HG03469 (cell line): ENCODE data around the gene BBS5.
"Not testable (repeated sequence)": the region's sequence is repeated elsewhere in the genome, so short reads cannot be mapped to it uniquely, and the experiment has no call there.

Source experiments
- ATAC-seq: cut with Tn5 transposase; IDR thresholded peaks from one replicate; pipeline ENCODE4 v1.9.1; 2021; ENCODE audit warnings: mild to moderate bottlenecking, moderate library complexity, moderate number of reproducible peaks; ENCODE audit not compliant: unreplicated experiment

Gene BBS5

DNA sequence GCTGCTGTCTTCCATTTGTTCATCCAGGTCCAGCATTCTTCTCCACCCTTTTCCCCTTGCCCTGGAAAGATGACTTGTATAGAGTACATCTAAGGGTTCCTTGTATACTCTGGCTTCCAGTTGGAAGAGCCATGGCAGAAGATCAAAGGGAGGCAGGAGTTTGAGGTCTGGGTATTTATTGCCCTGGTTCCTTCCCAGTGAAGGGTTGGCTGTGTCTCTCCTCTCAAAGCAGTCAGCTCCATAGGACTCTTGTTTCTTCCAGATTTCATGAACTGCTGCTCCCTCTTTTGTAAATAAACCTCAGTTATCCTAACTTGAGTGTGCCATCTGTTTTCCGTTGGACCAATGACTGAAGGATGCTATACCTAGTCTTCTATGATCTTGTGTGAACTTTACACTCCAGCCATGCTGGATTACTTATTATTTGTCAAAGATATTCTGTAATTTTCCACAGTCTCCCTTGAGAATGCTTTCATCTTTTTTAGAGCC, 6.4 kb downstream of the BBS5 start:
- ATAC-seq = no peak

GRCh38 chr2:169486487-169486886, 7.2 kb downstream of the BBS5 start:
- ATAC-seq = no peak

- ATAC-seq = no peak
Measured at GRCh38 chr2:169490834-169491233, 11.5 kb downstream of the BBS5 start.

DNA sequence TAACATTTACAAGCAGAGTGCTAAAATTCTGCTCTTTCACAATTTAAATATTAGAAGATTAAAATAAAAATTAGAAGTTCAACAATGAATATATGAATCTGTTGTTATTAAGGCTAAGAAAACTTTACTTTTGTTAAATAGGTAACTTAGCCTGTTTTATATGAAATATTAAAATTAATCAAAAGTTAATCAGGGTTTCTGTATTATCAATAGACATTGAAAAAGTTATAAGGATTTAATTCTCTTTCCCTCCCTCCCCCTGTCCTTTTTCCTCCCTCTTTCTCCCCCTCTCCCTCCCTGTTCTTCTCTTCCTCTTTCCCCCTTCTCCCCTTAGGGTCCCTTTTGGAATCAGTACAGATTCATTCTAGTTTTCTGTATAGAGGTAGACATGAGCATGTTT, 12.1 kb downstream of the BBS5 start:
- no peak for ATAC-seq

DNA sequence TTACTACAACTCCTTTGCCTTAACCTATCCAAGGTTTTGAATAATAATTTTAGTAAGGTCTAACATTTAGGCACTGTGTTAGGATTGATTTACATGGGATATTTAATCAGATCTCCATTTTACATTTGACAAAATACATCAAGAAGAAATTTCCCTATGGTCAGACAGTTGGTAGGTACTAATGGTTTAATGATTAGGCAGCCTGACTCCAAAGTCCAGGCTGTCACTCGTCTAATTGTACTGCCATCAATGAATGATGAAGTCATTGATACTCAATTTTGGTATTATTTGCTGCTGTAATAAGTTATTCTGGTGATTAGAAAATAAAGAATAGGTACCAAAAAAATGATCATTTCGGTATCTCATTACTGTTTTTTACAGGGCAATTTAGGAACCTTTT, 14.1 kb downstream of the BBS5 start:
- ATAC-seq = no peak

GRCh38 chr2:169495310-169495928, 16.1 kb downstream of the BBS5 start:
- ATAC-seq = no peak

DNA sequence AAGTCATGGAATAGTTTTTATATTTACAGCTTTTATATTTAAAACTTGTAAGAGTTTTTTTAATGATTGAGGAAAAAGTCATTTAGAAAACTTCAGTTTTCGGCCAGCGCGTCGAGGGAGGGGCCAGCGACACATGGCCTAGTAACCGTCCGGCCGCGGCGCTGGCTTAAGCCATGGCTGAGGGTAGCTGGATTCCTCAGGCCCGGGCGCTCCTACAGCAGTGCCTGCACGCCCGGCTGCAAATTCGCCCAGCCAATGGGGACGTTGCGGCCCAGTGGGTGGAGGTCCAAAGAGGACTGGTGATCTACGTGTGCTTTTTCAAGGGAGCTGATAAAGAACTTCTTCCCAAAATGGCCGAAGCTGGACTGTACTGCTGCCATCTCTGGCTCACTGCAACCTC, 25.4 kb downstream of the BBS5 start:
- no peak for ATAC-seq

- ATAC-seq = no peak
Measured at GRCh38 chr2:169507698-169508097, 28.4 kb downstream of the BBS5 start.

DNA sequence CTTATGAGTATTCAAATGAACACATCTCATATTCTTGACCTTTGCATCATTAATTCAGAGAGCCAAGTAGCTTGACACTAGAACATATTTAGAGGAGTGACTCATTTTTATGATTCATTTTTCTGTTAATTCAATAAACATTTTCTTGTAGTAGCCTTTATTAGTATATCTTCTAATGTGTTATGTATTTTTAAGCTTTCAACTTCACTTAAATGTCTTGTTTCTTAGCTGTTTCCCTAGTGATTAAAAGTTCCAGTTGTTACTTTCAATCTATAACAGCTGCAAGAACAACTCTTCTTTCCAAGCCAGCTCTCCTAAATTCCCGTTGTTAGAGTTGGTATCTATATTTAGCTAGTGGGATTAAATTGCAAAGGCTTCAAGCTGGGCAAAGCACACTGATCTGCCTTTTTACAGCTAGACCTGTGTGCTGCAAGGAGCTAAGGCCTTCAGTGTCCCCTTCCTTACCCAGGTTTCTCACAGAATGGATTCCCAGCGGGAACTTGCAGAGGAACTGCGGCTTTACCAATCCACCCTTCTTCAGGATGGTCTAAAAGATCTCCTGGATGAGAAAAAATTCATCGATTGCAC, 30.1 kb downstream of the BBS5 start, which contains the start of gene KLHL41:
Gene KLHL41, plus strand, starts transcription at position 405 of the 588 bp plus-strand sequence. Its CDS starts 77 bp downstream, at position 482.
- no peak for ATAC-seq

DNA sequence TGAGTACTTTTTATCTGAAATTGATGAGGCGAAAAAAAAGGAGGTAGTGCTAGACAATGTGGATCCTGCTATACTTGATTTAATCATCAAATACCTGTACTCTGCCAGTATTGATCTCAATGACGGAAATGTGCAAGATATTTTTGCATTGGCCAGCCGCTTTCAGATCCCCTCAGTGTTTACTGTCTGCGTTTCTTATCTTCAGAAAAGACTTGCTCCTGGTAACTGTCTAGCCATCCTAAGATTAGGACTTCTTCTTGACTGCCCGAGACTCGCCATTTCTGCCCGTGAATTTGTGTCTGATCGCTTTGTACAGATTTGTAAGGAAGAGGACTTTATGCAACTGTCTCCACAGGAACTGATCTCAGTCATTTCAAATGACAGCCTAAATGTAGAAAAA, 30.7 kb downstream of the BBS5 start:
- ATAC-seq = no peak

- no peak for ATAC-seq
Measured at GRCh38 chr2:169510496-169510895, 31.2 kb downstream of the BBS5 start.

- no peak for ATAC-seq
Measured at GRCh38 chr2:169511818-169512217, 32.5 kb downstream of the BBS5 start.

GRCh38 chr2:169512525-169512924, 33.2 kb downstream of the BBS5 start:
- no peak for ATAC-seq

- no peak for ATAC-seq
Measured at GRCh38 chr2:169513094-169513493, 33.8 kb downstream of the BBS5 start.

- no peak for ATAC-seq
Measured at GRCh38 chr2:169513926-169514325, 34.6 kb downstream of the BBS5 start.

DNA sequence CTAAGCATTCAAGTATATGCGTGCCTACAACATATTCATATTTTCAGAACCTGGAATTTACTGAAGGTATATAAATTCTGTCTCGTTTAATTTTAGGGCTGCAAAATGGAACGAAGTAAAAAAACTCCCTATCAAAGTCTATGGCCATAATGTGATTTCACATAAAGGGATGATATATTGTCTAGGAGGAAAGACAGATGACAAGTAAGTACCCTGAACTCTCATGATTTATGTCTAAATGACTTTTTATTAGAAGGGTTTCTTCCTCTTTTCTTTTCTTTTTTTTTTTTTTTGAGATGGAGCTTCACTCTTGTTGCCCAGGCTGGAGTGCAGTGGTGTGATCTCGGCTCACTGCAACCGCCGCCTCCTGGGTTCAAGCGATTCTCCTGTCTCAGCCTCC, 35.5 kb downstream of the BBS5 start:
- not testable (repeated sequence) for ATAC-seq

DNA sequence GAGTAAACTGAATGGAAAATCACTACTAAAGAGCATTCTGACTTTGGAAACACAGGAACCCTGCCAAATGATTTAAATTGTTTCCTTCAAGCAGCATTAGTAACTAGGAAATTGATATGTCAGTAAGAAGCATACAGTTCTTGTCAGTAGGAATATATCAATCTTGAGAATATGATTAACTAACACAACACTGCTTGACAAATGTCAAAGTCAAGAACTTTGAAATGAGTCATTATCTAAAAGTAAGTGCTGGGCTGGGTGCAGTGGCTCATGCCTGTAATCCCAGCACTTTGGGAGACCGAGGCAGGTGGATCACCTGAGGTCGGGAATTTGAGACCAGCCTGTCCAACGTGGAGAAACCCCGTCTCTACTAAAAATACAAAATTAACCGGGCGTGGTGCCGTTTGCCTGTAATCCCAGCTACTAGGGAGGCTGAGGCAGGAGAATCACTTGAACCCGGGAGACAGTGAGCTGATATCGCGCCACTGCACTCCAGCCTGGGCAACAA, 37.2 kb downstream of the BBS5 start:
- ATAC-seq = not testable (repeated sequence)

GRCh38 chr2:169520896-169521295, 41.6 kb downstream of the BBS5 start:
- ATAC-seq = no peak

- ATAC-seq = no peak
Measured at GRCh38 chr2:169523681-169524080, 44.4 kb downstream of the BBS5 start.

DNA sequence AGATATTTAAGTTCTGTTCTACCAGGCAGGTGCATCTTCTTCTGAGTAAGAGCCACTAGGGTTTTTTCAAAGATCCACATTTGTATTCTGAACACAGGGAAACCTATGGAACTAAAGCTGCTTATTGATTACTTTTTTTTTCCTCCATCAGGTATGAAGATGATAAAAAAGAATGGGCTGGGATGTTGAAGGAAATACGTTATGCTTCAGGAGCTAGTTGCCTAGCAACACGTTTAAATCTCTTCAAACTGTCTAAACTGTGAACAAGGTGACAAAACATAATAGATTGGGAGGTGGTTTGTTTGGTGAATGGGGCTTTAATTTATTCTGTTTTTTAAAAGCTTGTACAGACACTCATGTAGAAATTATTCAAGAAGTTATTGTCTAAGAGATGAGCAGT, 46.1 kb downstream of the BBS5 start:
- ATAC-seq = no peak

DNA sequence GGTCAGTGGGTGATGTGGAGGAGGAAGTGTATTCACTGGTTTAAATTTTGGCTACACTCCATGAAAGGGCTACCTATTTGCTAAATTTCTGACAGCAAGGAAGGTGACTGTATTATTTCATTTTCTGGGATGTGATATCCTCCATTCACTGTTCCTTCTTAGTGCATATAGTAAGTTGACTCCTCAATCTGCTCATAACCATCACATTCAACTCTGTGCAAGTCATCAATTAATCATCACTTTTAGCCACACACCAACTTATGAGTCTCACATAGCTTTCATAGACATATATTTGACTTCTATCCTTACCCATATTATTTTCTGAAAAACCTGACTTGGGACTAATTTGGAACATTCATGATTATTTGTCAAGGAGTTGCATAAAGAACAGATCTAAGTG, 47.2 kb downstream of the BBS5 start:
- ATAC-seq = no peak

GRCh38 chr2:169528271-169528701, 49.0 kb downstream of the BBS5 start:
- ATAC-seq = peak; percentile 79
